Heart left ventricle (tissue), 16 donors: ENCODE data around the gene BMPER. TPM values are rescaled to one million over a fixed set of nuclear protein-coding genes. Genes with fewer than 3 reads are reported as not detected.

Source experiments
- ATAC-seq, 4 donors: fragments of 200-7000 bp; cut with Tn5 transposase; one replicate each; pipeline ENCODE4 v1.9.1; 2020 to 2022; ENCODE audit warnings: moderate library complexity in 4 of 4, mild to moderate bottlenecking in 3 of 4, moderate number of reproducible peaks in 1 of 4
- DNase-seq, 5 donors: peaks; one replicate each; pipeline ENCODE4 v3.0.0-alpha.2; 2020
- H3K27ac ChIP-seq, 12 donors: fragments of 200-600 bp; sonication (generic) in 4 of 12; one replicate each; pipeline versions ENCODE4 v1.5.0 to v1.8.0; 2016 to 2022; ENCODE audit warnings: mild to moderate bottlenecking in 2 of 12
- H3K27me3 ChIP-seq, 9 donors: fragments of 200-600 bp; sonication (generic) in 2 of 9; one replicate each; pipeline versions ENCODE4 v1.5.1 to v1.8.0; 2016 to 2022; ENCODE audit warnings: mild to moderate bottlenecking in 3 of 9
- H3K36me3 ChIP-seq, 9 donors: fragments of 200-600 bp; sonication (generic) in 2 of 9; one replicate each; pipeline versions ENCODE4 v1.5.0 to v1.8.0; 2018 to 2022; ENCODE audit warnings: mild to moderate bottlenecking in 2 of 9
- H3K4me1 ChIP-seq, 12 donors: fragments of 200-600 bp; sonication (generic) in 4 of 12; one replicate each; pipeline versions ENCODE4 v1.5.0 to v1.8.0; 2016 to 2022; ENCODE audit warnings: mild to moderate bottlenecking in 3 of 12
- H3K4me3 ChIP-seq, 12 donors: fragments of 200-600 bp; sonication (generic) in 4 of 12; one replicate each; pipeline versions ENCODE4 v1.5.0 to v1.8.0; 2017 to 2022; ENCODE audit warnings: mild to moderate bottlenecking in 9 of 12, moderate library complexity in 4 of 12
- H3K9me3 ChIP-seq, 12 donors: fragments of 200-600 bp; sonication (generic) in 4 of 12; one replicate each; pipeline versions ENCODE4 v1.5.0 to v1.8.0; 2016 to 2022; ENCODE audit warnings: mild to moderate bottlenecking in 1 of 12
- POLR2A ChIP-seq, 2 donors: fragments of 450-650 bp; IDR thresholded peaks; one replicate each; pipeline ENCODE4 v1.6.1; 2017; ENCODE audit warnings: antibody characterized with exemption in 2 of 2, mild to moderate bottlenecking in 2 of 2, moderate library complexity in 2 of 2
- WGBS, 4 donors: extraction: QIAGEN DNeasy Blood & Tissue Kit in 2 of 4; methylation state at CpG; one replicate each; pipeline versions ENCODE4 v1.1.5 to v1.1.7; 2013 to 2018; 5-methylcytosine and 5-hydroxymethylcytosine counted together
- intact Hi-C, 10 donors: fragments of 100-400 bp; cut with DNase I; formaldehyde crosslinking; loops; one replicate each; pipeline versions ENCODE4 v1.11.1 to v1.14.2; 2022
- polyA plus RNA-seq, 2 donors: library from polyadenylated mRNA; stranded (reverse); fragments of 200-250 nt; gene quantifications; one replicate each; pipeline ENCODE4 v1.2.3, GENCODE V29; 2013
- total RNA-seq, 9 donors: library from RNA; depleted of rRNA in 2 of 9; stranded (reverse); fragments of >200 nt in 2 of 9; fragmentation: NEBNext Ultra II Directional in 3 of 9; extraction: Animal tissue kit (Norgen Biotek cat#: 25700) in 3 of 9; gene quantifications; one replicate each; pipeline versions ENCODE4 v1.1.0 to v1.2.4, GENCODE V29; 2016 to 2023
- TF ChIP-seq, protein P1 (sequence below), 12 donors: fragments of 200-600 bp; sonication (generic) in 4 of 12; IDR thresholded peaks; one replicate each; pipeline versions ENCODE4 v1.5.0 to v1.8.0; 2018 to 2022; ENCODE audit warnings: antibody characterized with exemption in 12 of 12, mild to moderate bottlenecking in 5 of 12
- donor health status: ischemic (EF 13 %, LVEDD 7.1; RV severe dilation, severe dysfunction).
- donor health status: healthy with polysubstance abuse.
- donor health status: DM: no; HTN: yes; CAD: no.
- donor health status: DM: no; HTN: no; CAD: no.
- donor health status: ischemic (EF 25% LVEDD 6.9; RV normal size, moderate dysfunction).
- donor health status: ischemic (EF 25% LVEDD 5.7; RV mildly dilated, moderate dysfunction).
- donor health status: healthy.
- donor health status: DM: yes; HTN: yes; CAD: no.
- donor health status: ischemic (EF 35%, LVEDD 5.7; RV mildly dilated, moderate dysfunction).
- donor health status: nonischemic (EF 11% LVEDD 7.7; RV severe dilation, severe dysfunction).
- donor health status: DM: yes; HTN: yes; CAD: no.
- donor health status: PGD.
- donor health status: ischemic (EF 29% LVEDD 5.4; RV normal size, mild dysfunction).
- donor health status: nonischemic (EF 23%, LVEDD 6.1; RV moderate dilation, normal function).

BMPER gene
- total and polyA plus RNA-seq, 11 donors = 0.05 to 4.2 (median 0.85) TPM

DNA sequence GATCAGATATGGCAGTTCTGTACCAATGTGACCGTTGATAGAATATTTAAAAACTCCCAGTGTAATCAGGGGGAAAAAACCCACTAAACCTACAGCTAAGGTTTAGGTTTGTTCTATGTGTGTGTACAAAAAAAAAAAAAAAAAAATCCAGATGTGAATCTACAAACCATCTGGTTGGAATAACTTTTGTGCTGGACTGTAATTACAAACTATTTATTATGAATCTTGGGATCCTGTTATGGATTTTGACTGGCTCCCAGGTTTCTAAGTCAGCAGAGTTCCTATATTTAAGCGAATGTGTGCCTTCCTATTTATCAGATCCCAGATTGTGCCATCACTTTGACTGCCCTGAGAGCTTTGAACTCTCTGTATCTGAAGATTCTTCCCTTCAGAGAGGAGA is 29.1 kb downstream of the BMPER start:
- no peak for ATAC-seq
- H3K4me1 ChIP-seq = peaks cover 0 to 7% (median 0%) of the 10 kb centered on the region in 12 donors
- DNase-seq = no peak
- no peaks in the 10 kb centered on the region for H3K27me3 ChIP-seq
- 95 to 97% (median 96%) methylated on average over 2 of the region's 2 CpGs for WGBS, 4 donors
- no peak overlapping the region for H3K4me3 ChIP-seq
- TF ChIP-seq, protein P1, sequence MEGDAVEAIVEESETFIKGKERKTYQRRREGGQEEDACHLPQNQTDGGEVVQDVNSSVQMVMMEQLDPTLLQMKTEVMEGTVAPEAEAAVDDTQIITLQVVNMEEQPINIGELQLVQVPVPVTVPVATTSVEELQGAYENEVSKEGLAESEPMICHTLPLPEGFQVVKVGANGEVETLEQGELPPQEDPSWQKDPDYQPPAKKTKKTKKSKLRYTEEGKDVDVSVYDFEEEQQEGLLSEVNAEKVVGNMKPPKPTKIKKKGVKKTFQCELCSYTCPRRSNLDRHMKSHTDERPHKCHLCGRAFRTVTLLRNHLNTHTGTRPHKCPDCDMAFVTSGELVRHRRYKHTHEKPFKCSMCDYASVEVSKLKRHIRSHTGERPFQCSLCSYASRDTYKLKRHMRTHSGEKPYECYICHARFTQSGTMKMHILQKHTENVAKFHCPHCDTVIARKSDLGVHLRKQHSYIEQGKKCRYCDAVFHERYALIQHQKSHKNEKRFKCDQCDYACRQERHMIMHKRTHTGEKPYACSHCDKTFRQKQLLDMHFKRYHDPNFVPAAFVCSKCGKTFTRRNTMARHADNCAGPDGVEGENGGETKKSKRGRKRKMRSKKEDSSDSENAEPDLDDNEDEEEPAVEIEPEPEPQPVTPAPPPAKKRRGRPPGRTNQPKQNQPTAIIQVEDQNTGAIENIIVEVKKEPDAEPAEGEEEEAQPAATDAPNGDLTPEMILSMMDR (IDR thresholded peaks at IDR 0.05) = no peak
- no peak for TF ChIP-seq POLR2A (IDR thresholded peaks at IDR 0.05)
- intact Hi-C loops = loop anchor here in 8 of 10 donors (5.0 to 10.0 kb wide), 8 partner anchors 170 to 750 kb away; no protein-coding TSS in a partner anchor
- no peak overlapping the region for H3K27ac ChIP-seq
- H3K36me3 ChIP-seq = no peaks in the 10 kb centered on the region
- no peaks in the 10 kb centered on the region for H3K9me3 ChIP-seq

DNA sequence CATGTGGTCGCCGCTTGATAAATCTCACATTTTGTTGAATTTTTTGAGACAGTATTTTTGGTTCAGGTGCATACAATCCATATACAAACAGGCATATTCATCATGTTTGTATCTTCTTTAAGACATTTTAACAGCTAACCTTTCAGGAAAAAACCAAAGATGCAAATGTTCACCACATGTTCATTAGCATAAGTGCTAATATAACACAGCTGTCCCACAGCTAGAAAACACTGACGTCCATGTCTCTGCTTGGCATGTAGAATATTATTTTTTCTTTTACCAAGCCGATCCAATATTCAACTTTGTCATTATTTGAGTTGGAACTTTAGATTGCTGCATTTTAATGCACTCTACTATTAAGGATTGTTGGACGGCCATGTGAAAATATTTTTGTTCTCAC is 31.2 kb downstream of the BMPER start:
- TF ChIP-seq, protein P1 (IDR thresholded peaks at IDR 0.05) = no peak
- no peak for TF ChIP-seq POLR2A (IDR thresholded peaks at IDR 0.05)
- H3K9me3 ChIP-seq = no peaks in the 10 kb centered on the region
- 81 to 85% (median 82%) methylated on average over 5 of the region's 5 CpGs for WGBS, 4 donors
- ATAC-seq = no peak
- intact Hi-C loops = loop anchor here in 4 of 10 donors (10.0 kb wide), 5 partner anchors 172 to 752 kb away; no protein-coding TSS in a partner anchor
- DNase-seq = no peak
- H3K27me3 ChIP-seq = no peaks in the 10 kb centered on the region
- peaks cover 0 to 7% (median 0%) of the 10 kb centered on the region in 12 donors for H3K4me1 ChIP-seq
- no peaks in the 10 kb centered on the region for H3K36me3 ChIP-seq
- no peak overlapping the region for H3K4me3 ChIP-seq
- no peak overlapping the region for H3K27ac ChIP-seq

DNA sequence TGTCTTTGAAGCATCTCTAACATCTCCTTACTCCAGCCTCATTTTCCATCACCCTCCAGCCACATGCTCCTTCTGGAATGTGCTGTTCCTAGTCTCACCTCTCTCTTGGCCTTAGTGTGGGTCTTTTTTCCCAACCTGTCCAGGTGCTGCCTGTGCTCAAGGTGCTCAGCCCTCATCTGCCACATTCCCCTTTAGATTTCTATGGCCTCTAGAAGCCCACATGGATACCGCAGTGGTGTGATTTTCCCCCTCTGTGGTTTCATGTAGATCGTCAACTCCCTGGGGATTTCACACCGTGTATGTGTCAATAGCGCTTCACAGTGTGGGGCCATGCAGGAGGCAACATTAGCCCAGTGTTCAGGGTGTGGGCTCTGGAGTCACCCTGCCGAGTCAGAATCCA is 32.5 kb downstream of the BMPER start:
- 78 to 89% (median 79%) methylated on average over 5 of the region's 5 CpGs for WGBS, 4 donors
- Histone ChIP-seq H3K36me3 (no peaks in the 10 kb centered on the region), H3K9me3 (no peaks in the 10 kb centered on the region), H3K4me1 (peaks cover 0 to 4% (median 0%) of the 10 kb centered on the region in 12 donors), H3K27me3 (no peaks in the 10 kb centered on the region), H3K27ac (no peak overlapping the region), H3K4me3 (no peak overlapping the region)
- DNase-seq (no peak), ATAC-seq (no peak)
- no peak for TF ChIP-seq POLR2A (IDR thresholded peaks at IDR 0.05)
- TF ChIP-seq, protein P1 (IDR thresholded peaks at IDR 0.05) = no peak
- intact Hi-C loops = loop anchor here in 4 of 10 donors (10.0 kb wide), 5 partner anchors 173 to 753 kb away; no protein-coding TSS in a partner anchor

DNA sequence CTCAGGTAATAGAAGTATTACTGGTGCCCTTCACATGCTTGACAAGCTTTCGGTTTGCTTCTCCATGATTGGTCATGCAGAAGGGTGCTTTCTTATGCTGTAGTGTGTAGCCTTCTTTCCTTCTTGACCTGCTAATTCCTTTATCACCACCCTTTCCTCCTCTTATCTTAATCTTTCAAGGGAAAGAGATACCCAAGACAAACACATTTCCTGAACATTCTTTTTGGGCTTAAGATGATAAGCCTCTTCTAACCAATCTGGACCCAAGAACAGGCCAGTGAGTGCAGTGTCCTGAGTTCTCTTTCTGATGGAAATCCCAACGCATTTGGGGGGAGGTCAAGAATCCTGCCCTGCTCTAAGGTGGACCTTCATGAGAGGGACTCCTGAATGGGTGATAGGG is 33.8 kb downstream of the BMPER start:
- Histone ChIP-seq H3K27me3 (no peaks in the 10 kb centered on the region), H3K4me1 (no peaks in the 10 kb centered on the region), H3K36me3 (no peaks in the 10 kb centered on the region), H3K9me3 (no peaks in the 10 kb centered on the region), H3K4me3 (no peak overlapping the region), H3K27ac (no peak overlapping the region)
- no peak for DNase-seq
- intact Hi-C loops = loop anchor here in 4 of 10 donors (10.0 kb wide), 5 partner anchors 174 to 754 kb away; no protein-coding TSS in a partner anchor
- ATAC-seq = no peak
- TF ChIP-seq POLR2A (IDR thresholded peaks at IDR 0.05) = no peak
- TF ChIP-seq, protein P1 (IDR thresholded peaks at IDR 0.05) = no peak
- WGBS, 4 donors = 72 to 76% (median 75%) methylated on average over 2 of the region's 2 CpGs
